HepG2 (cell line): ENCODE measurements around the gene TBC1D24. TPM values are rescaled to one million over a fixed set of nuclear protein-coding genes. Genes with fewer than 3 reads are reported as not detected.

Source experiments
- AHR ChIP-seq: IDR thresholded peaks from 2 replicates; pipeline ENCODE4 v1.6.1; 2018; ENCODE audit warnings: missing genetic modification reagents, missing compliant biosample characterization
- FOXO1 ChIP-seq: sonication (generic); formaldehyde crosslinking; IDR thresholded peaks from 2 replicates; pipeline ENCODE4 v1.4.0; 2020; ENCODE audit warnings: missing genetic modification reagents
- HIVEP1 ChIP-seq: sonication (generic); formaldehyde crosslinking; IDR thresholded peaks from 2 replicates; pipeline ENCODE4 v1.4.0; 2020; ENCODE audit warnings: mild to moderate bottlenecking, missing genetic modification reagents
- HMG20A ChIP-seq: IDR thresholded peaks from 2 replicates; pipeline ENCODE4 v1.6.1; 2016; ENCODE audit warnings: borderline replicate concordance
- KAT7 ChIP-seq: IDR thresholded peaks from 2 replicates; pipeline ENCODE4 v1.6.1; 2018; ENCODE audit warnings: borderline replicate concordance, missing compliant biosample characterization
- KLF11 ChIP-seq: IDR thresholded peaks from 2 replicates; pipeline ENCODE4 v1.6.1; 2016; ENCODE audit warnings: missing compliant biosample characterization
- LCORL ChIP-seq, 2 experiments: fragments of 450-650 bp in 1 of 2; sonication (generic) in 1 of 2; formaldehyde crosslinking in 1 of 2; IDR thresholded peaks; 2 replicates each; pipeline versions ENCODE4 v1.5.0 to v1.6.1; 2017 to 2020; ENCODE audit warnings: antibody characterized with exemption in 1 of 2, missing genetic modification reagents in 1 of 2
- MAZ ChIP-seq, 2 experiments: sonication (generic) in 1 of 2; formaldehyde crosslinking in 1 of 2; IDR thresholded peaks; 2 replicates each; pipeline versions ENCODE4 v1.5.0 to v1.6.1; 2012 to 2020; ENCODE audit warnings: low read depth in 2 of 2, mild to moderate bottlenecking in 2 of 2, borderline replicate concordance in 1 of 2, improper control_type of control experiment in 1 of 2, low read length in 1 of 2, missing genetic modification reagents in 1 of 2, moderate library complexity in 1 of 2
- MED8 ChIP-seq: sonication (generic); formaldehyde crosslinking; IDR thresholded peaks from 2 replicates; pipeline ENCODE4 v1.8.1; 2023; ENCODE audit warnings: mild to moderate bottlenecking, missing genetic modification reagents; ENCODE audit not compliant: insufficient replicate concordance
- NCOR1 ChIP-seq: fragments of 200-600 bp; sonication (generic); IDR thresholded peaks from 2 replicates; pipeline ENCODE4 v1.7.0; 2017; ENCODE audit warnings: antibody characterized with exemption, low read length, borderline replicate concordance
- RARA ChIP-seq: IDR thresholded peaks from 2 replicates; pipeline ENCODE4 v1.6.1; 2016; ENCODE audit warnings: missing genetic modification reagents, missing compliant biosample characterization
- ZFX ChIP-seq: sonication (generic); formaldehyde crosslinking; IDR thresholded peaks from 2 replicates; pipeline ENCODE4 v1.4.0; 2020; ENCODE audit warnings: mild to moderate bottlenecking, low read depth, missing genetic modification reagents, moderate library complexity
- ZMYM4 ChIP-seq: sonication (generic); formaldehyde crosslinking; IDR thresholded peaks from 2 replicates; pipeline ENCODE4 v1.8.1; 2023; ENCODE audit warnings: mild to moderate bottlenecking, missing genetic modification reagents
- ZNF670 ChIP-seq: sonication (generic); formaldehyde crosslinking; IDR thresholded peaks from 2 replicates; pipeline ENCODE4 v1.8.0; 2022; ENCODE audit warnings: mild to moderate bottlenecking, missing genetic modification reagents, borderline replicate concordance
- polyA plus RNA-seq, 8 experiments: library from polyadenylated mRNA; depleted of rRNA in 3 of 8; stranded (reverse) in 7 of 8; unstranded in 1 of 8; fragments of >200 nt; fragmentation: Illumina TruSeq in 4 of 8; extraction: Trizol in 4 of 8; gene quantifications; 2 replicates each; pipeline versions ENCODE4 v1.2.1 to v1.2.3, GENCODE V29; 2011 to 2016; ENCODE audit warnings: low read depth in 4 of 8, missing spikeins in 1 of 8, mixed read lengths in 1 of 8; ENCODE audit not compliant: insufficient read depth in 1 of 8
- total RNA-seq, 5 experiments: library from RNA; depleted of rRNA; stranded (reverse); fragments of >200 nt; fragmentation: Illumina TruSeq; extraction: Trizol; gene quantifications; 2 replicates each; pipeline ENCODE4 v1.2.3, GENCODE V29; 2016; ENCODE audit warnings: low read depth in 1 of 5
- TF ChIP-seq, protein P1 (sequence below), 2 experiments: sonication (generic) in 1 of 2; formaldehyde crosslinking in 1 of 2; IDR thresholded peaks; 2 replicates each; pipeline versions ENCODE4 v1.6.1 to v1.9.0; 2014 to 2022; ENCODE audit warnings: antibody characterized with exemption in 1 of 2, borderline replicate concordance in 1 of 2, inconsistent platforms in 1 of 2, low read depth in 1 of 2, missing genetic modification reagents in 1 of 2
- TF ChIP-seq, protein P2 (sequence below): sonication (generic); formaldehyde crosslinking; IDR thresholded peaks from 2 replicates; pipeline ENCODE4 v1.5.0; 2020; ENCODE audit warnings: missing genetic modification reagents
- TF ChIP-seq, protein P3 (sequence below): sonication (generic); formaldehyde crosslinking; IDR thresholded peaks from 2 replicates; pipeline ENCODE4 v1.5.0; 2020; ENCODE audit warnings: mild to moderate bottlenecking, missing genetic modification reagents, borderline replicate concordance

Gene TBC1D24
- total and polyA plus RNA-seq, 2 of the 13 experiments (the other 11 are each of a cell fraction or from before 2014, with no cell fraction given), result 7.7 to 13.7 TPM

DNA sequence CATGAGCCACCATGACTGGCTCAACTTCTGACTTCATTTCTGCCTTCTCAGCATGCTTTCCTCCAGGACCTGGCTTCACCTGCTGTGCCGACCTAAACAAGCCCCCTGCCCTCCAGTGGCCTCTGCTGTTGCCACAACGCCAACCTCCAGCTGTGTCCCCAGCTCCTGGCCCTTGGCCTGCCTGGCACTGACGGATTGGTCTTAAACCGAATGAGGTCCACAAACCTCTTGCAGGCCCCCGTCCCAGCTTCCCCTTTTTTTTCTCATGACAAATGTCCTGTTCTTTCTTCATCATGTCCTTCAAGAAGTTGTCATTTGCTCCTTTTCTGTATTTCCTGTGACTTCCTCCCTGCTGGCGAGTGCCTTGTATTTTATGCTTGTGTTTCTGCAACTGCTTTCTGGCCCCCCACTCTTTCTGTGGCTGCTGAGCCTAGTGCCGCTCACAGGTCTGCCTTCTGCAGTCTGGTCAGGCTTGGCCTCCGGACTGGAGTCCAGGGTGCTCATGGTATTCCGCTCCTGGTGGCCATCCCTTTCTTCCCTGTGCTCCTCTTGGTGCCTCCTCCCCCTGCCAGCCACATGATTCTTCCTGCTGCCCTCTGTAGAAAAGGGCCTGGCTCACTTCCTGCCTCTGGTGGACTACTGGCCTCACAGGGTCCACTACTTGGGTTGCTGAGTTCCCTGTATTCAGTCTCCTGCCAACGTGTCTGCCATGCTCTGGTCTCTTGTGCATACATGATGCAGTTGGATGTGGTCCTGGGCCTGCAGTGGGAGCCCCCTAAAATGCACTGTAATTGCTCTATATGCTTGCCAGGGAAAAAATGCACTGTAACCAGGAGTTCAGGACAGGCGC, 41.7 kb downstream of the TBC1D24 start (continued):
- TF ChIP-seq MED8 (CRISPR knock-in tag) (no peak), NCOR1 (no peak; the same call in 1 of the 2 replicates), HMG20A (CRISPR knock-in tag) (no peak), HIVEP1 (CRISPR knock-in tag) (no peak), KAT7 (CRISPR knock-in tag) (no peak), ZFX (peak; percentile 32; the same call in 1 of the 2 replicates), ZMYM4 (CRISPR knock-in tag) (no peak), LCORL (IDR thresholded peaks at IDR 0.05) (no peak), LCORL (CRISPR knock-in tag; IDR thresholded peaks at IDR 0.05) (no peak), AHR (CRISPR knock-in tag) (no peak), KLF11 (no peak), RARA (CRISPR knock-in tag) (no peak), ZNF670 (CRISPR knock-in tag) (no peak), FOXO1 (CRISPR knock-in tag) (no peak), MAZ (IDR thresholded peaks at IDR 0.05; ENCODE audit: borderline replicate concordance, low read depth, low read length) (no peak), MAZ (CRISPR knock-in tag; IDR thresholded peaks at IDR 0.05; ENCODE audit: low read depth) (no peak)
- TF ChIP-seq, protein P1, sequence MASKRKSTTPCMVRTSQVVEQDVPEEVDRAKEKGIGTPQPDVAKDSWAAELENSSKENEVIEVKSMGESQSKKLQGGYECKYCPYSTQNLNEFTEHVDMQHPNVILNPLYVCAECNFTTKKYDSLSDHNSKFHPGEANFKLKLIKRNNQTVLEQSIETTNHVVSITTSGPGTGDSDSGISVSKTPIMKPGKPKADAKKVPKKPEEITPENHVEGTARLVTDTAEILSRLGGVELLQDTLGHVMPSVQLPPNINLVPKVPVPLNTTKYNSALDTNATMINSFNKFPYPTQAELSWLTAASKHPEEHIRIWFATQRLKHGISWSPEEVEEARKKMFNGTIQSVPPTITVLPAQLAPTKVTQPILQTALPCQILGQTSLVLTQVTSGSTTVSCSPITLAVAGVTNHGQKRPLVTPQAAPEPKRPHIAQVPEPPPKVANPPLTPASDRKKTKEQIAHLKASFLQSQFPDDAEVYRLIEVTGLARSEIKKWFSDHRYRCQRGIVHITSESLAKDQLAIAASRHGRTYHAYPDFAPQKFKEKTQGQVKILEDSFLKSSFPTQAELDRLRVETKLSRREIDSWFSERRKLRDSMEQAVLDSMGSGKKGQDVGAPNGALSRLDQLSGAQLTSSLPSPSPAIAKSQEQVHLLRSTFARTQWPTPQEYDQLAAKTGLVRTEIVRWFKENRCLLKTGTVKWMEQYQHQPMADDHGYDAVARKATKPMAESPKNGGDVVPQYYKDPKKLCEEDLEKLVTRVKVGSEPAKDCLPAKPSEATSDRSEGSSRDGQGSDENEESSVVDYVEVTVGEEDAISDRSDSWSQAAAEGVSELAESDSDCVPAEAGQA (IDR thresholded peaks at IDR 0.05; ENCODE audit: low read depth), result no peak
- TF ChIP-seq, protein P1 (CRISPR knock-in tag; IDR thresholded peaks at IDR 0.05; ENCODE audit: borderline replicate concordance), result no peak
- TF ChIP-seq, protein P2, sequence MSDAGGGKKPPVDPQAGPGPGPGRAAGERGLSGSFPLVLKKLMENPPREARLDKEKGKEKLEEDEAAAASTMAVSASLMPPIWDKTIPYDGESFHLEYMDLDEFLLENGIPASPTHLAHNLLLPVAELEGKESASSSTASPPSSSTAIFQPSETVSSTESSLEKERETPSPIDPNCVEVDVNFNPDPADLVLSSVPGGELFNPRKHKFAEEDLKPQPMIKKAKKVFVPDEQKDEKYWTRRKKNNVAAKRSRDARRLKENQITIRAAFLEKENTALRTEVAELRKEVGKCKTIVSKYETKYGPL (CRISPR knock-in tag), result no peak
- TF ChIP-seq, protein P3, sequence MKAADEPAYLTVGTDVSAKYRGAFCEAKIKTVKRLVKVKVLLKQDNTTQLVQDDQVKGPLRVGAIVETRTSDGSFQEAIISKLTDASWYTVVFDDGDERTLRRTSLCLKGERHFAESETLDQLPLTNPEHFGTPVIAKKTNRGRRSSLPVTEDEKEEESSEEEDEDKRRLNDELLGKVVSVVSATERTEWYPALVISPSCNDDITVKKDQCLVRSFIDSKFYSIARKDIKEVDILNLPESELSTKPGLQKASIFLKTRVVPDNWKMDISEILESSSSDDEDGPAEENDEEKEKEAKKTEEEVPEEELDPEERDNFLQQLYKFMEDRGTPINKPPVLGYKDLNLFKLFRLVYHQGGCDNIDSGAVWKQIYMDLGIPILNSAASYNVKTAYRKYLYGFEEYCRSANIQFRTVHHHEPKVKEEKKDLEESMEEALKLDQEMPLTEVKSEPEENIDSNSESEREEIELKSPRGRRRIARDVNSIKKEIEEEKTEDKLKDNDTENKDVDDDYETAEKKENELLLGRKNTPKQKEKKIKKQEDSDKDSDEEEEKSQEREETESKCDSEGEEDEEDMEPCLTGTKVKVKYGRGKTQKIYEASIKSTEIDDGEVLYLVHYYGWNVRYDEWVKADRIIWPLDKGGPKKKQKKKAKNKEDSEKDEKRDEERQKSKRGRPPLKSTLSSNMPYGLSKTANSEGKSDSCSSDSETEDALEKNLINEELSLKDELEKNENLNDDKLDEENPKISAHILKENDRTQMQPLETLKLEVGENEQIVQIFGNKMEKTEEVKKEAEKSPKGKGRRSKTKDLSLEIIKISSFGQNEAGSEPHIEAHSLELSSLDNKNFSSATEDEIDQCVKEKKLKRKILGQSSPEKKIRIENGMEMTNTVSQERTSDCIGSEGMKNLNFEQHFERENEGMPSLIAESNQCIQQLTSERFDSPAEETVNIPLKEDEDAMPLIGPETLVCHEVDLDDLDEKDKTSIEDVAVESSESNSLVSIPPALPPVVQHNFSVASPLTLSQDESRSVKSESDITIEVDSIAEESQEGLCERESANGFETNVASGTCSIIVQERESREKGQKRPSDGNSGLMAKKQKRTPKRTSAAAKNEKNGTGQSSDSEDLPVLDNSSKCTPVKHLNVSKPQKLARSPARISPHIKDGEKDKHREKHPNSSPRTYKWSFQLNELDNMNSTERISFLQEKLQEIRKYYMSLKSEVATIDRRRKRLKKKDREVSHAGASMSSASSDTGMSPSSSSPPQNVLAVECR (CRISPR knock-in tag), result peak; percentile 60
